GM19463 (cell line): Measurements from ENCODE around the gene ZNF202.

ENCODE experiments used
- ATAC-seq: cut with Tn5 transposase; IDR thresholded peaks from one replicate; pipeline ENCODE4 v1.9.1; 2021; ENCODE audit warnings: mild to moderate bottlenecking, moderate library complexity; ENCODE audit not compliant: unreplicated experiment

Gene ZNF202

DNA sequence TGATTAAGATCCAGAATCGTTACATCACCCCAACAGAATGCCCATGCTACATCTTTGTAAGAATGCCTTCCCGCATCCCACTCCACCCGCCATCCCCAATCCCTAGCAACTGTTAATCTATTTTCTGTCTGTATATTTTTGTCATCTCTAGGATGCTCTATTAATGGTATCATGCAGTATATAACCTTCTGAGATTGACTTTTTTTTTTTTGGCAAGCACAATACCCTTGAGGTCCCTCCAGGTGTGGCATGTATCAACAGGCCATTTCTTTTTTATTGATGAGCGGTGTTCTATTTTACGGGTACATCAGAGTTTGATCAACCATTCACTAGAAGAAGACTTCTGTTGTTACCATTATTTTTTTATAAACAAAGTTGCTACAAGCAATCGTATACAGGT lies 56.9 kb downstream of the ZNF202 start:
- no peak for ATAC-seq

GRCh38 chr11:123683428-123684170 lies 57.9 kb downstream of the ZNF202 start:
- ATAC-seq, result no peak

DNA sequence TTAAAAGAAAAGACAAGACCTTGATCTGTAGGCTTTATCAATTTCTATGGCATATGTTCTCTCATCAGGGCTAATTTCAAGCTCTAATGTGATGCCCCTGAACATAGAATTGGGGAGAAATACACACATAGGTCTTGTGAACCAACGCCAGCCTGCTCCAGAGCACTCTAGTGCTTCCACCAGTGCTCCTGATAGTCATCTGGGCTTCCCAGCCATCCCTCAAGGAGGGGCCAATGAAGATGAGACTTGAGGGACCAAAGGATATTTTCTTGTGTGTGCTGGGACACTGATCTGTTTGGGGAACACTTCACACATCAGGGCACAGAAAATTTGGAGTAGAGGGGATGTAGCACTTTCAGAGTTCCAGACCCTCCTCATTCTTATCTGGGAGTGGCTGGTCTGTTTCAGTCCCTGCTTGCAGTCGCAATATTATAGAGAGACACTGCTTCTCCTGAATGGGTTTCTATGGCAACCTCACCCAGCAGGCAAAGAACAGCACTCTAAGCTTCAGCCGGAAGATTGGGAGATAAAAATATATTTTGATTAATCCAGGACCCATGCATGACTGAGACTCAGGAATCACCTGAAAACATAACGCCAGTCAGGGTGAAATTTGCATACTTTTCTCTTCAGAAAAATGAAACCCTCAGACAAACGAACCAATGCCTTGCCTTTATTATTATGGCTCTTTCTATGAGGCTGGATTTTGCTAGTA lies 58.6 kb downstream of the ZNF202 start:
- no peak for ATAC-seq

DNA sequence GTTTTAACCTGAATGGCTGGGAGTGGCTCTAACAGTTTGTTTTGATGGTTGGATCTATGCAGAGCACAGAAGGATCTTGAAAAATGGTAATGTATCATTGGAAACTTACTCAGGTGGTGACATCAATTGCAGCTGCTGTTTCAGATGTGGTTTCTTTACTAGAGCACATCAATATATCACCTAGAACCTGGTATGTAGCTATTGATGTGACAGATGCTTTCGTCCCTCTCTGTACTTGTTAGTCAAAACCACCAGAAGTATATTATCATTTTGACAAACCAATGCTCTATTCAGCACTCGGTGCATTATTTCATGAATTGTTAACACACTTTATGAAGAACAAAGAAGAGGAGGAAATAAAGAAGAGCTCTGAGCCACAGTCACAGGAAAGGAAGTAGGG lies 60.4 kb downstream of the ZNF202 start:
- no peak for ATAC-seq

DNA sequence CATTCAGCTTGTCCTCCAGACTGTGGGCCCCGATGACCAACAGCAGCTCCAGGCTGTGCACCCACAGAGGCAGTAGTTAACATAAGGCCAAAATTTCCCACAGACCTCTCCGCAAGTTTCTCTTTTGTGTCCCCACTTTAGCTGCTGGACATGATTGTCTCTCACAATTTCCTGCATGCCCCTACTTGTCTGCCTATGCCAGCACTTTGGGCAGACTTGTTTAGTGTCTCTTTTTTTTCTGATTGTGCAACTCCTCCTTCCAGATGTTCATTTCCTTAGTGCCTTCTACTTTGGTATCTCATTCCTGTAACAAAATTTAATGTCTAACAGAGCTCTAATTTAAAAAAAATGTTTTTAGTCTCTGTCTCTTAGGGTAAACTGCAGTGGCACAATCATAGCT lies 63.2 kb downstream of the ZNF202 start:
- no peak for ATAC-seq

- ATAC-seq, result no peak
Observed at GRCh38 chr11:123677510-123677909, 64.0 kb downstream of the ZNF202 start.

DNA sequence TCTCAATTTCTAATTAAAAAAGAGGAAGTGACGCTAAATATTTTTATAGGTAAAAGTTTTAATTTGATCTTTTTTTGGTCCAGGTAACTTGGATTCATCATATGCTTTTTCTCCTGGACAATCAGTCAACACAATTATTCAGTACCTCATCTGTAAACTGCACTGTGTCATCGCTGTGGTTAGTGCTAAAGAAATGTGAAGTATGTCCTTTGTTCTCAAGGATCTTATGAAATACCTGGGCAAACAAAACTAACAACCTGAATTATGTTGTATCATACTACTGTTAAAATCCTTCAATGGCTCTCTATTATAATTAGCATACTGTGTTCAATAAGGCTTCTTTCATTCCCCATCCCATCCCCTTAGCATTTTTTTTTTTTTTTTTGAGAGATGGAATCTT lies 67.2 kb downstream of the ZNF202 start:
- no peak for ATAC-seq
